Measurements from ENCODE around the gene PARVB.
A peak's percentile ranks its signal among the peaks of the same experiment; 100 is the strongest.
"Not testable (repeated sequence)": the region's sequence is repeated elsewhere in the genome, so short reads cannot be mapped to it uniquely, and the experiment has no call there.

The PARVB gene

DNA sequence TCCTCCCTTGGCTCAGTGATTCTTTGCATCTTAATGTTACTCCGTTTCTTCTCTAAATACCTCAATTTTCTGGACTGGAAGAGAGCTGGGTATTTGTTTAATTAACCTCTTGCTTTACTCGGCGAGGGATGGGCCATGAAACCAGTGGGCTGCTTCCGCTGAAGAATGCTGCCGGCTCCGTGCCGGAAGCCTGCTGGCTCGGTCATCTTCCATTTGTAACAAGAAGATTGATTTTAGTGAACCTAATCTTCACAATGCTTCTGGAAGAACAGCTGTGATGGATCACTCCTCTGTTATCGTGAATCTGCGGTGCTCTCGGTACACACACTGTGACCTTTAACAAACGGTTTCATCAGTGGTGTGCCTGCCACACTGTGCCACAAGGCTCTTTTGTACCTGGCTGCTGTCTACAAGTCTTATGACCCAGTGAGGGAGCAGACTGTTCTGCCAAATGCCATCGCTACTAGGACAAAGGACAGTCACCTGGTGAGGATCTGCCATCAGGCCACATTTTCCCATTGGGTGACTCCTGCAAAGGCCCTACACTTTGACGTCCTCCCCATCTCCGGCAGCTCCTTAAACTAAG is 25.3 kb upstream of the PARVB start:
- DNase-seq = no peak

DNA sequence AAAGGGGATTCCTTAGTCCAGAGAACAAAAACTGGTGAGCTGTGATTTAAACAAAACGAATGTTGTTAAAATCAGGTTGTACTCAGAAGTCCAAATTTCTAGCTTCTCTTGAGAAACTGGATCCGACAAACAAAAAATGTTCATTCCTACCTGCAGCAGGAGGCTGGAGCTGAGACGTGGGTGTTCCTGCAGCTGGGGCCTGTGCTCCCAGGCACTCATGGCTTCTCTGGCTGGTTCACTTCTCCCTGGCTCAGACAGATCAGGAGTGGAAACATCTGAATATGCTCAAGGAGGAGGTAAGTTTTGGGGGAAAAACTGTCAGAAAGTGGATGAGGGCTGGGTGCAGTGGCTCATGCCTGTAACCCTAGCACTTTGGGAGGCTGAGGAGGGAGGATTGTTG is 24.7 kb upstream of the PARVB start:
- DNase-seq = no peak

DNA sequence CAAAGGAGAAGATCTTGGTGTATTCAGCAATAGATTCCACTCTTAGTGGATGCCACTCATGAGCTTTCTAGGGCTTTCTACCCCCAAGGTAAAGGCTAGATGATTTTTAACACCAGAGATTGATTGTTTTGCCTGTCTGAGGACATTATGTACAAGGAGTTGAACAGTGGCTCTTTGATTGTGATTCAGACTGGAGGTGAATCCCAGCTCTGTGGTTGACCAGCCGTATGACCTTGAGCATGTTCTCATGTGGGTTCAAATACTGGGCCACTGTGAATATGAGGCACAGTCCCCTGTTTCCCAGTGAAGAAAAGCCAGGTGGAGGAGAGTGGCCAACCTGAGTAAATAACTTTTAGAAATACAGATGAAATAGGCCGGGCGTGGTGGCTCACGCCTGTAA is 24.0 kb upstream of the PARVB start:
- DNase-seq = no peak

DNA sequence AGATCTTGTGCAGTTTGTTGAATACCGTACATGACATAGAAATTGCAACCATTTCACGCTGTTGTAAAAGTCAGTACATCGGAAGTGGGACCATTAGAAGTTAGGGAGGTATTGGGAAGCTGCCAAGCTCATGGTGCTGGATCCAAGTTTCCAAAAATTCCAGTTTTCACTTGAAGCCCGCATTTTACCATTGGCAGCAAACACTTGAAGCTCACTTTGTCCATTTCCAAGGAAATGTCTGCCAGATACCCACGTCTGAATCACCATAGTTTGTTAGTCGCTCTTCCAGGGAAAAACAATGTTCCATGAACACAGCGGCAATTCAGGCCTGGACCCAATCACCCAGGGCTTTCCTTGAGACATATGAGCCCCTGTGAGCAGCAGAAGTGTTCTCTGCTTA is 22.6 kb upstream of the PARVB start:
- DNase-seq = no peak

DNA sequence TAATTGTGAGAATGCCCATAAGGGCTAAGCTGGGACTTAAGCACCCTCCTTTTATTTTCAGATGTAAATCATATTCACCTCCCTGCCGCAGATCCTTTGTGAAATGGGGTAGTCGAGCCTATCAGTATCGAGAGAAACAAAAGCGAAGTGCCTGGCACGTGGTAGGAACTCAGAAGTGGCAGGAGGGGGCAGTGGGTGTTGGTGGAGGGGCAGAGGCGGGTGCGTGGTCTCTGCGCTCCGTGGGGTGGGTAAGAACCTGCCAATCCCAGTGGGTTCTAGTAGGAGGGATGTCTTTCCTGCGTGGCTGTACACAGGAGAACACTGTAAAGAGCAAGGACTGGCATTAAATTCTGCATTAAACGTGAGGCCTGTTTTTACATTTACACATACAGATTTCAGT is 21.8 kb upstream of the PARVB start:
- DNase-seq = no peak

DNA sequence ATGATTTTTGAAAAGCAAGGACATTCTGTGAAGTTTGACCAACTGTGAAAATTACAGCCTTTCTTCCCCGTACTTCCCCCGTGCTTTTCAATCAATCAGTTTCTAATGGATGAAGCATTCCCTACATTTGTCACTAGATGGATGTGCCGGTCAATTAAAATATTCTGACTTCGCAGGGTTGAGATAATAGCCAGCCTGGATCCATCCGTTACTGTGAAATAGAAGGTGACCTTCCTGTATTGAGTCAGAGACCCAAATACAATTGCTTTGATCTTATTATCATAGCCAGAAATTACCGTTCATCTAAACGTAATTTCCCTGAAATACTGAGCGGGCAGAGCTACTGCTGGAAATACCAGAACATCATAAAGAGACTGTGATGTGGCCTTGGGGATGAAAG is 21.1 kb upstream of the PARVB start:
- no peak for DNase-seq

DNA sequence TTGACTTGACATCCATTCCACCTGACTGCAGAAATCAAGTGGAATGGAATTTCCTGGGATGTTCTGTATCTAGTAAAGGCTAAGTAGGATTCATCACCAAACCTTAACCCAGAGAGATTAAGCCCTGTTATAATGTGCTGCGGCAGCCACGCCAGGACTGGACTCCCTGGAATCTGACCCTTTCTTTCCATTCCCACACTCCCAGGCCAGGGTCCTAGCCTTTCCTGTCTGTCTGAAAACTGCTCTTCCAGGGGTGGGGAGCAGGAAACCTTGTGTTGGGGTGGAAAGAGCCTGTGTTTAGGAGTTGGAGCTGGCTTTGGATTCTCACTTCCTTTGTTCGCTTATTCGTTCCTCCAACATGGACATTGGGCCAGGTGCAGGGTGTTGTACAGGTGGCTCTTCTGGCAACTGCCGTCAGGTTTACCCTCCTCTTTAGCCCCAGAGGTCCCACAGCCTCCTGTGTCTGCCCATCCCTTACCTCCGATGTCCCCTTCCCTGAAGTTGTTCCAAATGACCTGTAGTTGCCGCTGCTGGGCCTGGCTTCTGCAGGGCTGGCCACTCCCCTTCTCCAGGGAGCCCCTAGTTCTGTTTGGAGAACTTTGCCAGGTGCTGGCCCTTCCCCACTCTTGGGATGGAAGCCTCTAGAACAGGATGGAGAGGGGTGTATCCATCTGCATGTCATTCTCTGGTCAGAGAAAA is 20.5 kb upstream of the PARVB start:
- DNase-seq = no peak

DNA sequence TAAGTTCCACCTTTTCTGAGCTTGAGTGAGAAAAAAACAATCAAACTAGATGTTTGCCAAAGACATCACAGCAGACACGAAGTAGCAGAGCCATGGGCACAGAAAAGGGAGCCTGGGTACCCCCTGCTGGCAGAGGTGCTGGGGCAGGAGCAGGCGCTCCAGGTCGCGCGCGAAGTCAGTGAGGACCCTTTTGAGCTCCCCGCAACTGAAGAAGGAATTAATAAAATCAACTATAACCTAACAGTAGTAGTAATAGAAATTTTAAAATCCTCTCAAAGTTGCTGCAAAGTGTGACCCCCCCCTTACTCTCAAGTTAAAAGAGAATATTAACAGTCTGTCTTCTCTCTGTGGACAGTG is 20.0 kb upstream of the PARVB start:
- DNase-seq = no peak

DNA sequence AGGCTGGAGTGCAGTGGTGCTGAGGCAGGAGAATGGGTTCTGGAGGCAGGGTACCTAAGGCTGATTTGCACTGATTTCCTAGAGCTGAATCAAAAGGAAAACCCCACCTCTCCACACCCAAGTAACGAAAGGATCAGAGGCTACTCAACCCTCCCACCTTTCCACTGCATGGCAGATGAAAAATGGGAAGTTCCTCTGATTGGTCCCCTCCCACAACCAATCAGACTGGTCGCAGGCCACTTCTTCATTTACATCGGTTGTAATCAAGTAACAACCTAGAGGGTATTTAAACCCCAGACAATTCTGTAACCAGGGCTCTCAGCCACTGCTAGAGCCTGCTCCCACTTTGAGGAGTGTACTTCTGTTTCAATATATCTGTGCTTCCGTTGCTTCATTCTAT is 18.6 kb upstream of the PARVB start:
- DNase-seq = no peak

DNA sequence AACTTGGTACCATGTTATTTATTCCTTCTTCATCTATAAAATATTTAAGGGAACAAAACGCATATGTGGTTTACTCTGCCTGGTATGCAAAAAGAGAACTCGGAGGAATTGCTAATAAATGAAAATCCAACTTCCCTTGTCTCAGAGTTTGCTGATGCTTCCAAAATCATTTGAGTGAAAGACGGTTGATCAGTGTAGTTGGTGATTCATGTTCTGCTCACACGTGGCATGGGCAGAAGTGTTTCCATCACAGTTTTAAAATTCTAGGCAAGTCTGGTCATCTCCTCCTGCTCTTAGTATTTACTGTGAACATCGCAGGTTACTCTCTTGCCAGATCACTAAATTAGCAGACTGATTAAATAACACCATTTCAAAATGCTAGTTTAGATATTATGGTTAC is 11.9 kb upstream of the PARVB start:
- no peak for DNase-seq

DNA sequence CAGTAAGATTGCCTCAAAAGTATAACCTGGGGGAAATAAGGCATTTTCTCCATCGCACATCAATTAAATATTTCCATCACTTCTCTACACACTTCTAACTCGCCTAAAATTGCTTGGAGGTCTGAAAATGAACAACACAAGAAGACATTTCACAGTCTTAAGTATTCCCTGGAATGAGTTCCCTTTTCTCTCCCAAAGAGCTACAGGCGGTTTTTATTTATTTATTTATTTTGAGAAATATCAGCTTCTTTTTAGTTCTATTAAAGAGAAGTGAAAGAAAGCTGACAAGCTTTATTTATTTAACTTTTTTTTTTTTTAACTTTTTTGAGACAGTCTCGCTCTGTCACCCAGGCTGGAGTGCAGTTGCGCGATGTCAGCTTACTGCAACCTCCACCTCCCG is 11.5 kb upstream of the PARVB start:
- DNase-seq = no peak

DNA sequence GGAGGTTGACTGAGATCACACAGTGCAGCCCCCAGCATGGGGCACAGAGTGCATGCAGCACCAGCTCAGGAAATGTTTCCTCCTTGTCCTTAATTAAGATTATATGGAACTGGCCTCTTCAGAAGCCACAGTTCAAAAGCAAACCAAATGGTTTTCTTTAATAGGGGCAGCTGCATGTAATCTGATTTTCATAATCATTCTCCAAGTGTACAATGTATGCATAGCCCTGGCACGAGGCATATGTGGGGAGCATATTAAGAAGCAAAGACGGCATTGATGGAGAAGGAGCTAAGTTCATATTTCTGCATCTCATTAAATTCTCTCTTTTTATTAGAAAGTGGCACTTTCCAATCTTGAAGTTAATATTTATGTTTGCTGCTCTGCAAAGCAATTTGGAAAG is 9.9 kb upstream of the PARVB start:
- DNase-seq = no peak

DNA sequence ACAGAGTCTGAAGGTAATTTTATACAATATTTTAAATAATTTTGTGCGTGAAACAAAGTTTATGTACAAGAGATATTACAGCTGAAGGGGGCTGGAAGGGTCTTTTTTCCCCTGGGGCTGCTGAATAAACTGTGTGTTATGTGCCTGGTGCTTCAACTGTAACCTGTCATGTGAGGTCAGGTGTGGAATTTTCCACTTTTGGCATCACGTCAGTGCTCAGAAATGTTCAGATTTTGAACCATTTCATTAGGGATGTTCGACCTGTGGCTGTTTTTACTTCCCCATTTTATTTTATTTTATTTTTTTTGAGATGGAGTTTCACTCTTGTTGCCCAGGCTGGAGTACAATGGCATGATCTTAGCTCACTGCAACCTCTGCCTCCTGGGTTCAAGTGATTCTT is 7.5 kb upstream of the PARVB start:
- DNase-seq = not testable (repeated sequence)

DNA sequence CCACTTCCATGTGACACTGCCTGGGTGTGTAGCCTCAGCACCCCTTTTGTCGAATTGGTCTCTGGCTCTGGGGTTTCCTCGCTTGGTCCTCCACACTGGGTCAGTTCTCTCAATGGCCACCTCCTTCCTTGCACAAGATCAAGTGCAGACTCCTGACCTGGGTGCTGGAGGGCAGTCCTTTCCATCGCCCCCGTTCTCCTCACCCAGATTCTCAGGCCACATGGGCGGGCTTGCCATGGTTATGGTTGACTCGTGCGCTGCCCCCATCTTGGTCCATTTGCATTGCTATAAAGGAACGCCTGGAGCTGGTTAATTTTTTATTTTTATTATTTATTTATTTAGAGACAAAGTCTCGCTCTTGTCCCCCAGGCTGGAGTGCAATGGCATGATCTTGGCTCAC is 5.5 kb upstream of the PARVB start:
- DNase-seq = no peak

DNA sequence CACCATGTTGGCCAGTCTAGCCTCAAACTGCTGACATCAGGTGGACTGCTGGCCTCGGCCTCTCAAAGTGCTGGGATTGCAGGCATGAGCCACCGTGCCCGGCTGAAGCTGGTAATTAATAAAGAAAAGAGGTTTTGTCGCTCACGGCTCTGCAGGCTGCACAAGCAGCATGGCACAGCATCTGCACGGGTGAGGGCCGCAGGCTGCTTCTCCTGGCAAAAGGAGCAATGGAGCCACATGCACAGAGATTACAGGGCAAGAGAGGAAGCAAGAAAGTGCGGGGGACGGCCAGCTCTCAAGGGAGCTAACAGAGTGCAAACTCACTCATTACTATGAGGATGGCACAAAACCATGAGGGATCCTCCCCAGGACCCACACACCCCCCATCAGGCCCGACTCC is 4.7 kb upstream of the PARVB start:
- no peak for DNase-seq

DNA sequence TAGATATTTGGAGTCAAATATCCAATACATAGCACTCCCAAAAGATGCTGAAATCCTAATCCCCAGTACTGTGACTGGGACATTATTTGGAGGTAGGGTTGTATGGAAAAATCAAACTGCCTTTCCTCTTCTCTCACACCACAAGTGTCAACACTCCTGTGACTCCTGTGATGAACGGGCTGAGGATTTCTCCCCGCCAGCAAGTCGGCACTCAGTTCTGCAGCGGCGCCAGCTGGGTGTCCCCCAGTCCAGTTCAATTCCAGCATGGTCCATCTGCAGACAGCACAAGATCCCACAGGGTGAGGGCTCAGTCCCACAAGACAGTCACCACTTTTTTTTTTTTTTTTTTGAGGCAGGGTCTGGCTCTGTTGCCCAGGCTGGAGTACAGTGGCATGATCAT is 4.3 kb upstream of the PARVB start:
- no peak for DNase-seq

DNA sequence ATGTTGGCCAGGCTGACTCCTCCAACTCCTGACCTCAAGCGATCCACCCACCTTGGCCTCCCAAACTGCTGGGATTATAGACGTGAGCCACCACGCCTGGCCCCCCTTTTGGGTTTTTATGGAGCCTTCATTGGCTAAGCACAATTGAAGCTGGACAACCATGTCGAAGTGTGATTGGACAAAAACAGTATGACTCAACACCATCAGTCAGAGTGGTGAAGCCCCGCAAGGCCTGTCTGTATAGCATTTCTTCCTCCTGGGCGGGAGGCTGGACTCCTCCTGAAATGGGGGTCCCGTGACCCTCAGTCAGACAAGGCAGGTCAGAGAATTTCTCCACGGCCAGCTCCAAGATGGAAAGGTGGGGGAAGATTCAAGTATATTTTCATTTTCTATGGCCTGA is 3.1 kb upstream of the PARVB start:
- no peak for DNase-seq

DNA sequence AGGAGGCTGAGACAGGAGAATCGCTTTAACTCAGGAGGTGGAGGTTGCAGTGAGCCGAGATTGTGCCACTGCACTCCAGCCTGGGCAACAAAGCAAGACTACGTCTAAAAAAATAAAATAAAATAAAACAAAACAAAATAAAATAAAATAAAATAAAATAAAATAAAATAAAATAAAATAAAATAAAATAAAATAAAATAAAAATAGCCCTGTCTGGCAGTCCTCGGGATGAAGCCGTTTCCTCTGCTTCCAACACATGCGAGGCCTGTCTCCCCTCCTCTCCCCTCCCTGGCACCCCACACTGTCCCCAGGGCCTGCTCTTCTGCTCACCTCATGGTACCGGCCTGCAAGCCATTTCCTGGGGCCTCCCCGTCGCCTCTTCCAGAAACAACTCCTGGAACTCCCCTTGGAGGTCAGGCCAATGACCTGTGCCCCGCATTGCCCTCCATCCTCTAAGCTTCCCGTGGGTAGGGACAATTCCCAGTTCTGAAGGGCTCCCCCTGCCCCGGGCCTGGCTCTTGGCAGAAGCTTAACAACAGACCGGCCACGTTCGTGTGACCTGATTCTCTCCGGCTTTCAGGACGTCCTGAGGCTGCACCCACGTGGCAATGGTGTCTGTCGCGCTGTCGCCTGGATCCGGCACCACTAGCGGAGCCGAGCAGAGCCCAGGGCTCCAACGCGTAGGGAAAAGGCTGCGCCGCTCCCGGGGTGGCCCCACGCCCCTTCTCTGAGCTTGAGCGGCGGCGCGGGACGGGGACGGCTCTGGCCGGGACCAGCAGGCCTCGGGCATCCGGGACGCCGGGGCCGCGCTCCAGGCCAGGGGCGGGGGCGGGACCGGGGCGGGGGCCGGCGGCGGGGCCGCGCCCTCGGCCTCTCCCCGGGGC is 456 bp upstream of the PARVB start:
- DNase-seq = peak; percentile 12

DNA sequence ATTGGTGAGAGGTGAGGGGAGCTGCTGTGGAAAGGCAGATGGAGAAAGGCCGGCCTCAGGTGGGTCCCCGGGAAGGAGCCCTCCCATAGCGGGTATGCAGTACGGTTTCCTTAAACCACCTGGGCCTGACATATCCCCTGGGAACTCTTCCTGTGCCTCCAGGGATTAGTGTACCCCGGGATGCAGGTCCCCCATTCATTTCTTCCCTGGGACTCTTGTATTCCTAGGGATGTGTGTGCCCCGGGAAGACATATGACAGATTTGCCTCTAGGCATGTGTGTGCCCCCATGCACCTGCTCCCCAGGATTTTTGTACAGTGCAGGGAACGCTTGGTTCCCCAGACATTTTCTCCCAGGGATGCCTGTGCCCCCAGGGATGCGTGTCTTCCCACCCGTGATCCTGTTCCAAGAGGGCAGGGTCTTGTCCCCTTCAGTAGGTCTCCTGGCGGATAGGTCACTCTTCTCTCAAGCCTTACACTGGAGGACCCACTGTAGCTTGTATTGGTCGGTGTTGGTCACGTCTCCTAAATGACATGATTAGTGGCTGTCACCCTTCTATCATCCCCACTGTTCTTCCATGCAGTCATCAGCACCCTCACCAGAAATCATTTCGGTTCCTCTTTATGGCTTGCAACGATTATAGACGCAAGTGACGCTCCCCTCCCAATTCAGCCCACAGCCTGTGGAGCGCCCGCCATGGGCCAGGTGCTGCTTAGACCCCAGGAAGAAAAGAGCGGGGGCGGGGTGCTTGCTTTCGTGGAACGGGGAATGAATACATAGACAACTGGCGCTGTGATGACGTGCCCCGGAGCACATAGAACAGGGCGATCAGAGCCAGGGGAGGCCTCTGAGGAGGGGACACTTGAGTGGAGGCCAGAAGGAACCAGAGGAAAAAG is 1.3 kb downstream of the PARVB start:
- DNase-seq = no peak

DNA sequence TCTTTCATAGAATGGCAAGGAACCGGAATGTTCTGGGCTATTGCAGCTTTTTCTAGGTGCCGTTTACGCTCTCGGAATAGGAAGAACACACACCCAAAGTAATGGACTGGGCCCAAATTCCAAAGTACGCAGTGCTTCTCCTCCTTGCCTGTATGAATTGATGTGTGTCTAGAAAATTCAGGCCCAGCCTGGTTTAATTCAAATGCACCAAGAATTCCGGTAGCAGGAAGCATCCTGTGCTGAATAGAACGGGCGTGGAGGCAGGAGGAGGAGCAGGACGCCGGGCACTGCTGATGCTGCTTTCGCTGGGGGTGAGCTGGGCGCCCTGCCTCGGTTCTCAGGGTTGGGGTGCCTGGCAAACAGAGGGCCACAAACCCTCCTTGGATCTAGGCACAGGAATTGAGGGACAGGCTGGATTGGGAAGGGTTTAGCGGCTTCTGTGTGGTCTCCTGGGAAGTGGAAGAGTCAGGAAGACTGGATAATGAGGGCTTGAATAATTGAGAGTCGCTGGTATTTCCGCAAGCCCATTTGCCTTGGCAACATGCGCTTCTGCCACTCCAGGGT is 2.0 kb downstream of the PARVB start:
- no peak for DNase-seq

DNA sequence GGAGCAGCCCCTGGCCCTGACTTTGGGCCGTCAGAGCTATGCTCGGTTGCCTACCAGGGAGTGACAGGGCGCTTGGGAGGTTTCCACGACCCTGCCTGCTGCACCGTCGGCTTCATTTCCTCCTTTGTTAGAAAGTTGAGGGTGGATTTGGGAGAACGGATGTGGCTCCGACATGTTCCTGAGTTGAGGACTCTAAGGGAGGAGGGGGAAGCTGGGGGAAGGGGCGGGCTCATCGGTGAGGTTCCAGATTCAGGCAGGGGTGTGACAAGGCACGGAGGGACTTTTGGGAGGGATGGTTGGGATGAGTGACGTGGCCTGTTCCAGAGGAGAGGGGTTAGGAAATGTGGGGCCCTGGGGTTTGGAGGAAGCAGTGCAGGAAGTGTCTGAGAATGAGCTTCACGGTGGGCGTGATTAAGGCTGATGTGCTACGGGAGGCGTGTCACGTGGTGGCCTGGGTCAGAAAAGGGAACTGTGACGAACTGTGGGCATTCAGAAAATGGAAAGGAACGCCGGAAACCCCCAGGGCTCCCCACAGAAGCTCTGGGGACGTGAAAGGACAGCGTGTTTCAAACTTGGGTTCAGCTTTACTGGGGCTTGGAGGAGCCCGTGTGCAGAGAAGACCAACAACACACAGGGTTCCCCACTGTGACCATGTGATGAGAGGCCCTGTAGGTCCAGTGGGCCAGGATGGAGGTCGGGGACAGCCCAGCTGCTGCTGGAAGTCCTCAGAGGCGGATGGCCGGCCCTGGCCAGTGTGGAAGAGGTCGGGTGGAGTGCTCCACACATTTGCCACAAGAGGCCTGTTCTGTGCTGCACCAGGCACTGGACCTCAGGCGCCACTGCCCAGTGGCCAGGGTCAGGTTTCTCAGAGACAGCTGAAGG is 2.8 kb downstream of the PARVB start:
- DNase-seq = peak; percentile 65

DNA sequence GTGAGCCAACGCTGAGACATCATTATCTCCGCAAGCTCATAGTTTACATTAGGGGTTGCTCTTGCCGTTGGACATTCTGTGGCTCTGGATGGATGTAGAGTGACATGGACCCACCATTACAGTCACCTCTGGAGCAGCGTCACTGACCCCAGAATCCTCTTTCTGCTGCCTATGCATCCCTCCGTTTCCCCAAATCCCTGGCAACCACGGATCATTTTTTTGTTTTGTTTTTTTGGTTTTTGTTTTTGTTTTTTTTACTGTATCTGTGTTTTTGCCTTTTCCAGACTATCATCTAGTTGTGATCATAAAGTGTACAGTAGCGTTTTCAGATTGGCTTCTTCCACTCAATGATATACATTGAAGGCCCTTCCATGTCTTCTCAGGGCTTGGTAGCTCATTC is 4.0 kb downstream of the PARVB start:
- no peak for DNase-seq
